Measurements from ENCODE around the gene OGFOD1. TPM values are rescaled to one million over a fixed set of nuclear protein-coding genes. Genes with fewer than 3 reads are reported as not detected.

Gene OGFOD1
- total and polyA plus RNA-seq, 5 donors from 2014 or later, result 22.7 to 96.4 (median 82.8) TPM

DNA sequence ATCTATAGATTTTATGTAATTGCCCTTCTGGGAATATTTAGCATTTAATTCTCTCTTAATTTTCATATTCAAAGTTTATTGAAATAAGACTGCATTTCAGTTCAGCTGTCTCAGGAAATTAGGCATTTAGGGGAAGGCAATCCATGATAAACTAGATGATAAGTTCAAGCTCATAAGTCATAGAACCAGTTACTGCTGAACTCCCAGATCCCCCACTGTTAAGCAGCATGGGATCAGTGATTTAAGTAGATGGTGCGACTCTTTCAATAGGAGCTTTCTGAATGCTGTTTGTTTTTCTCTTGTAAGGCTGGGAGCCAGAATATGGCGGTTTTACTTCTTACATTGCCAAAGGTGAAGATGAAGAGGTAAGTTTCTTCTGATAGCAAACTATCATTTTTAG lies 23.8 kb downstream of the OGFOD1 start:
- Histone ChIP-seq H3K27ac (ENCODE audit: insufficient read depth, low read length, poor library complexity, severe bottlenecking) (no peak overlapping the region), H3K4me1 (ENCODE audit: control insufficient read depth, insufficient read depth, low read length, poor library complexity, severe bottlenecking) (no peaks in the 10 kb centered on the region), H3K9me3 (ENCODE audit: control insufficient read depth in 2 of 2, low read length in 2 of 2) (no peaks in the 10 kb centered on the region), H3K4me3 (ENCODE audit: low read depth, low read length) (no peak overlapping the region), H3K27me3 (ENCODE audit: control insufficient read depth, insufficient read depth, low read length) (no peaks in the 10 kb centered on the region), H3K36me3 (ENCODE audit: control insufficient read depth, insufficient read depth, low read length) (peaks cover 83% of the 10 kb centered on the region)
- no peak for ATAC-seq (ENCODE audit: low read depth in 2 of 2)
- Mint-ChIP-seq H3K9me3 (no peaks in the 10 kb centered on the region), H3K27me3 (no peaks in the 10 kb centered on the region), H3K4me1 (peaks cover 0 to 10% (median 1%) of the 10 kb centered on the region in 4 donors), H3K27ac (peak overlapping the region in 1 of 3 donors; percentile 32), H3K4me3 (no peak overlapping the region), H3K36me3 (peaks cover 50% of the 10 kb centered on the region)
- no peak for DNase-seq

DNA sequence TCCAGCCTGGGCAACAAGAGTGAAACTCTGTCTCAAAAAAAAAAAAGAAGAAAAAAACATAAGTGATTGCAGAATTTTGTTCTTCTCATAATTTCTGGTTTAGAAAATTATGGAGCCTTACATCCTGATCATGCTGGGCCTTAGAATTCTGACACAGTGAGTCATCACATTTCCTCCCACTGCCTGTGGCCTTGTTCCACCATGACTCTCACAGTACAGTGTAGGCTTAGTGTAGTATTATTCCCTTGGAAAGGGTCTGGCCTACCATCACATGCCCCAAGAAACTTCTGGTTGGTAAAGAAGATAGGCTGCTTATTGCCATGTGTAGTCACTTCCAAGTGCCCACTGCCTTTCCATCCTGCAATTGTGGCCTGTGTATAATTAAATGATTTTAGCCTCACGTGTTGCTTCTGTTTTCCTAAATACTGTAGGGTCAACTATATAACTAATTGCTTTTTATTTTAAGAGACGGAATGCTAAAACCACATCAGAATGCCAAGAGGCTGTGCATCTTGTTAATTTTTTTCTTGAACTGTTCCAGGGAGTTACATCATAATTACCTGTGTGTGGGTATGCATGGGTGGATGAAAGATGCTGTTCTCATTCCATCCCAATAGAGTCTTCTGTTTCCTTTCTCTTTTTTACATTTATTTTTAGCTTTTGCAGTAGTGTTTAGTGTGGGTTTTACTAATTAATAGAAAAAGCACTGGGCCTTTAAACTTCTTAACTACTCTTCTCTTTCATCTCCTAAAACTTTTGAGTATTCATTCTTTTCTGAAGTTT lies 25.9 kb downstream of the OGFOD1 start:
- Histone ChIP-seq H3K9me3 (ENCODE audit: control insufficient read depth in 2 of 2, low read length in 2 of 2) (no peaks in the 10 kb centered on the region), H3K27me3 (ENCODE audit: control insufficient read depth, insufficient read depth, low read length) (no peaks in the 10 kb centered on the region), H3K36me3 (ENCODE audit: control insufficient read depth, insufficient read depth, low read length) (peaks cover 77% of the 10 kb centered on the region), H3K4me3 (ENCODE audit: low read depth, low read length) (no peak overlapping the region), H3K4me1 (ENCODE audit: control insufficient read depth, insufficient read depth, low read length, poor library complexity, severe bottlenecking) (no peaks in the 10 kb centered on the region), H3K27ac (ENCODE audit: insufficient read depth, low read length, poor library complexity, severe bottlenecking) (no peak overlapping the region)
- H3K36me3 Mint-ChIP-seq, result peaks cover 54% of the 10 kb centered on the region
- no peak for DNase-seq
- H3K27me3 Mint-ChIP-seq, result no peaks in the 10 kb centered on the region
- H3K4me1 Mint-ChIP-seq, result peaks cover 0 to 10% (median 1%) of the 10 kb centered on the region in 4 donors
- H3K4me3 Mint-ChIP-seq, result no peak overlapping the region
- H3K27ac Mint-ChIP-seq, result peak overlapping the region in 1 of 3 donors; percentile 7
- no peaks in the 10 kb centered on the region for H3K9me3 Mint-ChIP-seq
- ATAC-seq (ENCODE audit: low read depth in 2 of 2), result peak in 1 of 2 donors; percentile 44

DNA sequence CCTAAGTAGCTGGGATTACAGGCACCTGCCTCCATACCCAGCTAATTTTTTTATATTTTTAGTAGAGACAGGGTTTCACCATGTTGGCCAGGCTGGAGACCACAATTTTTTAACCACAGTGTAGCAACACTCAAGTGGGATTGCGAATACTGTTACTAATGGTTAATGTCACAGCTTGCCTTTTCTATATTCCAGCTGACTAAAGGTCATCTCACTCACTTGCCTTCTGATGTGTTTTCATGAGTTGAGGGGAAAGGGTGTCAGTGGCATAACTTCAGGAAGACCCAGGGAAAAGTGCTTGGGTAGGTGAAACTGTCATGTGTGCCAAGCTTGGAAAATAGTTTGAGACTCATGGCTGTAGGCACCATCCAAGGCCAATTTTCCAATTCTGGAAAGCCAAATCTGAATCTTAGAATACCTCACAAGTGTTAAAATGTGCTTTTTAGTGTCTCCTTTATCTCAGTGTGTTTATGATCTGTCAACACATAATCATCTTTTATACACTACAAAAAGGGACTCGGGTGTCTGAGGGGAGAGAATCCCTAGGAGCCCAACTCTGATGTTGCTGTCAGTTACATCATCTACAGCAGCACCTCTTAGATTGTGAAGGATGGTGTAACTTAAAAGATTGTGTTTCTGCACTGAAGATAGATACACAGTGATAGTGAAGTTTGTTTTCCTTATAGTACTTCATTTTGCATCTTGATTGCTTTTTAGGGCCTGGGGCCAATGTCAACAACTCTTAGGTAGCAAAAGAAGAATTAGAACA lies 27.1 kb downstream of the OGFOD1 start:
- peaks cover 50% of the 10 kb centered on the region for H3K36me3 Mint-ChIP-seq
- Histone ChIP-seq H3K9me3 (ENCODE audit: control insufficient read depth in 2 of 2, low read length in 2 of 2) (no peaks in the 10 kb centered on the region), H3K4me3 (ENCODE audit: low read depth, low read length) (no peak overlapping the region), H3K27me3 (ENCODE audit: control insufficient read depth, insufficient read depth, low read length) (no peaks in the 10 kb centered on the region), H3K36me3 (ENCODE audit: control insufficient read depth, insufficient read depth, low read length) (peaks cover 77% of the 10 kb centered on the region), H3K27ac (ENCODE audit: insufficient read depth, low read length, poor library complexity, severe bottlenecking) (no peak overlapping the region), H3K4me1 (ENCODE audit: control insufficient read depth, insufficient read depth, low read length, poor library complexity, severe bottlenecking) (no peaks in the 10 kb centered on the region)
- peaks cover 0 to 10% (median 1%) of the 10 kb centered on the region in 4 donors for H3K4me1 Mint-ChIP-seq
- ATAC-seq (ENCODE audit: low read depth in 2 of 2) (no peak), DNase-seq (no peak)
- H3K27ac Mint-ChIP-seq, result peak overlapping the region in 2 of 3 donors; percentile 56 to 68
- no peaks in the 10 kb centered on the region for H3K27me3 Mint-ChIP-seq
- no peak overlapping the region for H3K4me3 Mint-ChIP-seq
- no peaks in the 10 kb centered on the region for H3K9me3 Mint-ChIP-seq

DNA sequence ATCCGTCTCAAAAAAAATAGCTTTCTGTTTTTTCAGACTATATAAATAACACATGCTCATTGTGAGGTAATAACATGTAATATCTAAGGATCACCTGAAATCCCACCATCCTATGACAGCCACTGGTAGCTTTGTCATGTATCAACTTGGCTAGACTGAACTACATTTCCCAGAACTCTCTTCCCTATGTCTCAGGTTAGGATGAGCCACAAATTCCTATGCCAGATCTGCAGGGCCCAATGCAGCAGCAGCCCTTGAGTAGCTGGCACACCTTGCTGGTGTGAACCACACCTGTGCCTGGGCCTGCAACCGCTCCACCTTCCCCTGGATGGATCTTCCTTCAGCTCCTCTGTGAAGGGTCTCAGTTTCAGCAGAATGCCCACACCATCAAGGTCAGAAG lies 28.1 kb downstream of the OGFOD1 start:
- Mint-ChIP-seq H3K27ac (peak overlapping the region; percentile 13 to 75 (median 26)), H3K36me3 (peaks cover 49% of the 10 kb centered on the region)

DNA sequence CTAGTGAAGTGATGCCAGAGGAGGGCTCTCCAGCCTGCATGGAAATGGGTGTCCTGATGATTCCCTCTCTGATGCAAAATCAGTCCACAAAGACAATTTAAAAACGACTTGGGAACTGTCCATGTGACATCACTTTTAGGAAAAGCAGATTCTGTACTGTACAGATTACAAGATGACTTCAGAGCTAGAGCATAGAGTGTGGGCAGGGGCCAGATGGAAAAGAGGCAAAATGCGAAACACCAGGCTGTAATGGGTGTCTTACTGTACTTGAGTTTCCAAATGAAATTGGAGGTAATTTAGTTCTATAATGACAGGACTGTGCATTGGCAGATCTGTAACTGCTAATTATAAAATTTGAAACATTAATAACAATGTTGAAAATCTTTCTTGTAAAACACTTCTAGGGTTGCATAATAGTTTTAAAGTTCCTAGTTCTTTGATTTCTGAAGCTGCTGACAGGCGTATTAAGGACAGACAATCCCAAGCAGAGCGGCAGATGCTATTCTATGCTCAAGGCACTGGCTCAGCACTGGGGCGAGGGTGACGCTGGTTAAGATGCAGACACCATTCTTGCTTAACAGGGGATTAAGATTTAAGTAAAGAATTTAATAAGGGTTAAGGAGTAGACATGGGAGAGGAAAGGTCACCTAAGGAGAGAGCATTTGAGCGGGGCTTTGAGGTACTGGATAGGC lies 29.6 kb downstream of the OGFOD1 start:
- H3K4me3 Mint-ChIP-seq, result no peak overlapping the region
- Histone ChIP-seq H3K4me3 (ENCODE audit: low read depth, low read length) (no peak overlapping the region), H3K36me3 (ENCODE audit: control insufficient read depth, insufficient read depth, low read length) (peaks cover 73% of the 10 kb centered on the region), H3K27me3 (ENCODE audit: control insufficient read depth, insufficient read depth, low read length) (no peaks in the 10 kb centered on the region), H3K27ac (ENCODE audit: insufficient read depth, low read length, poor library complexity, severe bottlenecking) (no peak overlapping the region), H3K4me1 (ENCODE audit: control insufficient read depth, insufficient read depth, low read length, poor library complexity, severe bottlenecking) (no peaks in the 10 kb centered on the region), H3K9me3 (ENCODE audit: control insufficient read depth in 2 of 2, low read length in 2 of 2) (no peaks in the 10 kb centered on the region)
- no peaks in the 10 kb centered on the region for H3K9me3 Mint-ChIP-seq
- H3K27ac Mint-ChIP-seq, result no peak overlapping the region
- no peaks in the 10 kb centered on the region for H3K27me3 Mint-ChIP-seq
- no peak for ATAC-seq (ENCODE audit: low read depth in 2 of 2)
- DNase-seq, result no peak
- H3K4me1 Mint-ChIP-seq, result peaks cover 0 to 10% (median 1%) of the 10 kb centered on the region in 4 donors
- peaks cover 43% of the 10 kb centered on the region for H3K36me3 Mint-ChIP-seq

More for the DNA sequence above, 28.1 kb downstream of the OGFOD1 start:
- no peaks in the 10 kb centered on the region for H3K9me3 ChIP-seq (ENCODE audit: control insufficient read depth in 2 of 2, low read length in 2 of 2)
- peaks cover 76% of the 10 kb centered on the region for H3K36me3 ChIP-seq (ENCODE audit: control insufficient read depth, insufficient read depth, low read length)
- H3K4me1 ChIP-seq (ENCODE audit: control insufficient read depth, insufficient read depth, low read length, poor library complexity, severe bottlenecking), result no peaks in the 10 kb centered on the region
- Mint-ChIP-seq H3K27me3 (no peaks in the 10 kb centered on the region), H3K9me3 (no peaks in the 10 kb centered on the region), H3K4me3 (no peak overlapping the region), H3K4me1 (peaks cover 0 to 10% (median 1%) of the 10 kb centered on the region in 4 donors)
- no peaks in the 10 kb centered on the region for H3K27me3 ChIP-seq (ENCODE audit: control insufficient read depth, insufficient read depth, low read length)
- no peak overlapping the region for H3K27ac ChIP-seq (ENCODE audit: insufficient read depth, low read length, poor library complexity, severe bottlenecking)
- ATAC-seq (ENCODE audit: low read depth in 2 of 2) (no peak), DNase-seq (no peak)
- H3K4me3 ChIP-seq (ENCODE audit: low read depth, low read length), result no peak overlapping the region

DNA sequence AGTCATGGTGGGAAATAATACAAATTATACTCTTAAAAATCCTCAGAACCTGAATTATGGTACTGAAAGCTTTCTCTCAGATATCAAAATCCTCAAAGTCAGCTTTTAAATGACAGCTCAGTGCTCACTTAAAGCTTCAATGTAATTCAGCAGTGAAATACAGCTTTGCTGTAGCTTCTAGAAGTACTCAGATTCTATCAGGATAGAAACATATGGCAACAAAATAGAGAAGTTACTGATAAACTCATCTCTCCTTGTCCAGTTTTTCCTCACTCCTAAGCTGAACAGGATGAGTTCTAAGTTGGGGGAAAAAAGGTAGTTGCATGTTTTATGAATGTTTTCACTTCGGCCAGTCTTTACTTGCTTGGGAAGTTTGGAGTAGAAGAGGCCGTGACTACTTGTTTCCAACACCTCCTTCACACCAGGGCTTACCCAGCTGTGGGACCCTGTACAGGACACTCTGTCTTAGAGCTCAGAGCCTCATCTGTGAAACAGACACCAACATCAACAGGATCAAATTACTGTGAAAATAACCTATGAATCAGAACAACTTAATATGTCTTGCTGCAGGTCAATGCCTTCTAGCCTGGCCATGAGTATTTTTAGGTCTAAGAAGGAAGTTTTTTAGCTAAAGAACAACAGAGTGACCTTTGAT lies 30.2 kb downstream of the OGFOD1 start:
- Mint-ChIP-seq H3K27ac (peak overlapping the region in 1 of 3 donors; percentile 20), H3K27me3 (no peaks in the 10 kb centered on the region), H3K9me3 (no peaks in the 10 kb centered on the region), H3K4me3 (no peak overlapping the region), H3K4me1 (peaks cover 0 to 10% (median 1%) of the 10 kb centered on the region in 4 donors), H3K36me3 (peaks cover 42% of the 10 kb centered on the region)
- Histone ChIP-seq H3K27ac (ENCODE audit: insufficient read depth, low read length, poor library complexity, severe bottlenecking) (no peak overlapping the region), H3K4me3 (ENCODE audit: low read depth, low read length) (no peak overlapping the region), H3K27me3 (ENCODE audit: control insufficient read depth, insufficient read depth, low read length) (no peaks in the 10 kb centered on the region), H3K9me3 (ENCODE audit: control insufficient read depth in 2 of 2, low read length in 2 of 2) (no peaks in the 10 kb centered on the region), H3K4me1 (ENCODE audit: control insufficient read depth, insufficient read depth, low read length, poor library complexity, severe bottlenecking) (no peaks in the 10 kb centered on the region), H3K36me3 (ENCODE audit: control insufficient read depth, insufficient read depth, low read length) (peaks cover 67% of the 10 kb centered on the region)
- ATAC-seq (ENCODE audit: low read depth in 2 of 2) (no peak), DNase-seq (no peak)

DNA sequence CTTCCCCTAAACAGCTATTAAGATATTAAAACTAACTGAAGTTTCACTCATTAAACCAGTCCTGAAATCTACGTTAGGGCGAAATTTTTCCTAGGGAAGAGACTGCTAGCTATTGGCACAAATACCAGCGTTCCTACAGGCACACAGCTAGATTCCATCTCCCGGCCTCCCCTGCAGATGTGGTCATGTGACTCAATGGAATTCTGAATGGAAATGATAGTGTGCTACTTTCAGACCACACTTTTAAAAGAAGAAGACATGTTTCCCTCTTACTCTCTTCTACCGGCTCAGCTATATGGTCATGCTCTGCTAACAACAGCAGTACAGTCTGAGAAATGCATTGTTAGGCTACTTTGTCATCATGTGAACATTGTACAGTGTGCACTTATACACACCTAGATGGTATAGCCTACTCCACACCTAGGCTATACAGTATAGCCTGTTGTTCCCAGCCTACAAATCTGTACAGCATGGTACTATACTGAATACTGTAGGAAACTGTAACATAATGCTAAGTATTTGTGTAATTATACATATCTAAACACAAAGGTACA lies 31.4 kb downstream of the OGFOD1 start:
- no peak overlapping the region for H3K27ac ChIP-seq (ENCODE audit: insufficient read depth, low read length, poor library complexity, severe bottlenecking)
- no peaks in the 10 kb centered on the region for H3K27me3 Mint-ChIP-seq
- H3K4me3 ChIP-seq (ENCODE audit: low read depth, low read length), result no peak overlapping the region
- H3K4me1 Mint-ChIP-seq, result peaks cover 0 to 5% (median 0%) of the 10 kb centered on the region in 4 donors
- no peak overlapping the region for H3K4me3 Mint-ChIP-seq
- H3K9me3 ChIP-seq (ENCODE audit: control insufficient read depth in 2 of 2, low read length in 2 of 2), result no peaks in the 10 kb centered on the region
- no peaks in the 10 kb centered on the region for H3K9me3 Mint-ChIP-seq
- H3K27me3 ChIP-seq (ENCODE audit: control insufficient read depth, insufficient read depth, low read length), result no peaks in the 10 kb centered on the region
- H3K27ac Mint-ChIP-seq, result no peak overlapping the region
- no peaks in the 10 kb centered on the region for H3K4me1 ChIP-seq (ENCODE audit: control insufficient read depth, insufficient read depth, low read length, poor library complexity, severe bottlenecking)
- H3K36me3 ChIP-seq (ENCODE audit: control insufficient read depth, insufficient read depth, low read length), result peaks cover 58% of the 10 kb centered on the region
- DNase-seq (no peak), ATAC-seq (ENCODE audit: low read depth in 2 of 2) (no peak)
- H3K36me3 Mint-ChIP-seq, result peaks cover 35% of the 10 kb centered on the region

Data from CD4-positive, CD25-positive, alpha-beta regulatory T cell (primary cell).